HL-60 (cell line): ENCODE data around the gene SKP2.

Experiments
- CTCF ChIP-seq: IDR thresholded peaks from one replicate; pipeline ENCODE4 v1.5.1; 2011; ENCODE audit warnings: low read length, control low read depth, inconsistent platforms; ENCODE audit not compliant: insufficient read depth
- GABPA ChIP-seq: IDR thresholded peaks from 2 replicates; pipeline ENCODE4 v1.6.1; 2012; ENCODE audit warnings: low read depth
- POLR2AphosphoS5 ChIP-seq: IDR thresholded peaks from 2 replicates; pipeline ENCODE4 v1.6.1; 2012; ENCODE audit warnings: low read depth
- TF ChIP-seq, protein P1 (sequence below): IDR thresholded peaks from 2 replicates; pipeline ENCODE4 v1.6.1; 2012; ENCODE audit warnings: low read depth; ENCODE audit not compliant: insufficient replicate concordance

DNA sequence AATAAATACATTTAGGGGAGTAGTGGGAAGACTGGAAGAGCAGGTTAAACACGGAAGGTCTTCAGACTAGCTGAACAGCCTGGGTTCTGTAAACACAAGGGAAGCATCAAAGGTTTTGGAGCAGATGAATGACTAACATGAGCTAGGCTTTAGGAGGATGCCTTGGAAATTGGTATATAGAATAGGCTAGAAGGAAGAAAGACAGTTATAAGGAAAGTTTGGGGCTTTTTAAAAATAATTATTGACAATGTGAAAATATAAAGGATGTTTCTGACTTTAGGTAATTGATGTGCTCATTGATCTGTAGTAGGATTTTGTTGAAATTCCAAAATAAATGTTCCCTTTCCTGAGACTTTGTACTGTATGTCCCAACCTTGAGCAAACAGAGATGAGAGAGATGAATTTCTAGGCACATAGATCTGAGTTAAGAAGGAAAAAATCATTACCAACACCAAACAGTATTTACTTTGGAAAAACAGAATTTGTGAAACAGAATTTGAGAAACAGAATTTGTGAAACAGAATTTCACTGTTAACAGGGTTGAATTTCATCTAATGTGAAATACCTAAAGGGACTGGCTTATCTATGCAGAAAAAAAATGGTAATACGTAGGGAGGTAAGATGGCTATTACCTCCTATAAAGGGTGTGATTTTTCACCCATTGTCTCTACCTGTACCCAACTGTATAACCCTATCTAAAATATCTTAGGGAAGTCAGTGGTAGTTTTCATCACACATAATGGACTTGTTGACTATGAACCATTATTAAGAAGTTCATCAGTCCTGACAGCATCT lies 28.8 kb downstream of the SKP2 start:
- TF ChIP-seq, protein P1, sequence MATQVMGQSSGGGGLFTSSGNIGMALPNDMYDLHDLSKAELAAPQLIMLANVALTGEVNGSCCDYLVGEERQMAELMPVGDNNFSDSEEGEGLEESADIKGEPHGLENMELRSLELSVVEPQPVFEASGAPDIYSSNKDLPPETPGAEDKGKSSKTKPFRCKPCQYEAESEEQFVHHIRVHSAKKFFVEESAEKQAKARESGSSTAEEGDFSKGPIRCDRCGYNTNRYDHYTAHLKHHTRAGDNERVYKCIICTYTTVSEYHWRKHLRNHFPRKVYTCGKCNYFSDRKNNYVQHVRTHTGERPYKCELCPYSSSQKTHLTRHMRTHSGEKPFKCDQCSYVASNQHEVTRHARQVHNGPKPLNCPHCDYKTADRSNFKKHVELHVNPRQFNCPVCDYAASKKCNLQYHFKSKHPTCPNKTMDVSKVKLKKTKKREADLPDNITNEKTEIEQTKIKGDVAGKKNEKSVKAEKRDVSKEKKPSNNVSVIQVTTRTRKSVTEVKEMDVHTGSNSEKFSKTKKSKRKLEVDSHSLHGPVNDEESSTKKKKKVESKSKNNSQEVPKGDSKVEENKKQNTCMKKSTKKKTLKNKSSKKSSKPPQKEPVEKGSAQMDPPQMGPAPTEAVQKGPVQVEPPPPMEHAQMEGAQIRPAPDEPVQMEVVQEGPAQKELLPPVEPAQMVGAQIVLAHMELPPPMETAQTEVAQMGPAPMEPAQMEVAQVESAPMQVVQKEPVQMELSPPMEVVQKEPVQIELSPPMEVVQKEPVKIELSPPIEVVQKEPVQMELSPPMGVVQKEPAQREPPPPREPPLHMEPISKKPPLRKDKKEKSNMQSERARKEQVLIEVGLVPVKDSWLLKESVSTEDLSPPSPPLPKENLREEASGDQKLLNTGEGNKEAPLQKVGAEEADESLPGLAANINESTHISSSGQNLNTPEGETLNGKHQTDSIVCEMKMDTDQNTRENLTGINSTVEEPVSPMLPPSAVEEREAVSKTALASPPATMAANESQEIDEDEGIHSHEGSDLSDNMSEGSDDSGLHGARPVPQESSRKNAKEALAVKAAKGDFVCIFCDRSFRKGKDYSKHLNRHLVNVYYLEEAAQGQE, result no peak
- TF ChIP-seq CTCF (no peak), POLR2AphosphoS5 (no peak), GABPA (no peak)
